ENCODE measurements around the gene TMEM255A.
A peak's percentile ranks its signal among the peaks of the same experiment; 100 is the strongest.

TMEM255A gene

GRCh38 chrX:120306630-120307029 lies 4.6 kb downstream of the TMEM255A start:
- no peak for DNase-seq (ENCODE audit: low read depth)

GRCh38 chrX:120305531-120306141 lies 5.6 kb downstream of the TMEM255A start:
- no peak for DNase-seq (ENCODE audit: low read depth)

GRCh38 chrX:120304256-120304655 lies 7.0 kb downstream of the TMEM255A start:
- no peak for DNase-seq (ENCODE audit: low read depth)

DNA sequence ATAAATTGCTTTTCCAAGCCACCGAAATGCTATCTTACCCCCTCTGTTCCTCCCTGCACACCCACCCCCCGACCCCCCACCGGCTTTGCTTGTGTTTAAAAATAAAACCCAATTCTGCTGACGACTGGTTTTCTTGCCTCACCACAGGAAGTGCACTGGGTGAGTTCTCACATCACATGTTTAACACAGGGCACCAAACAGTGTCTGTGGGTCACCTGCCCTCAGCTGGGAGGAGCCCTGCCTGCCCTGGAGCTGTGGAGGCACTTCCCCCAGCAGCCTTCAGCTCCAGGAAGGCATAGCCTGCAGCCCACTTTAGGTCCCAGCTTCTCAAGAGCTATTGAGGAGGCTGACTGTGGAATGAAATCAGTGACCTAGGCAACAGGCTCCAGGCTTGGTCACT lies 8.8 kb downstream of the TMEM255A start:
- DNase-seq (ENCODE audit: low read depth) = peak; percentile 27

DNA sequence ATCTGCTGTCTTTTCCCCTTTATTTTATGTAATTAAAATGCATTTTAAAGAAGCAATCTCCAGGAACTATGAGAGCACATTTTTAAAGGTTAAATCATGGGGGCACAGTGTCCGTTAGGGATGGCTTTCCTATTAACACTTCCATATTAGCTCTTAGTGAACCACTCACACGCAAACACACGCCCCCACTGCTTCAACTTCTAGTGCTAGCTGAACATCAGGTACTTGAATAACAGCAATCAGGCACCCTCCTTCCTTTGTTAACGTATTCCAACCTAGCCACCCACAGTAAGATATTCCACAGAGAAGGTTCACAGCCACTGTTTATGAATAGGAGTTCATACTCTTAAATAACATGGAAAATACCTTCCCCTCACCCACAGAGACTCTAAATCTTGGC lies 9.3 kb downstream of the TMEM255A start:
- DNase-seq (ENCODE audit: low read depth) = no peak

DNA sequence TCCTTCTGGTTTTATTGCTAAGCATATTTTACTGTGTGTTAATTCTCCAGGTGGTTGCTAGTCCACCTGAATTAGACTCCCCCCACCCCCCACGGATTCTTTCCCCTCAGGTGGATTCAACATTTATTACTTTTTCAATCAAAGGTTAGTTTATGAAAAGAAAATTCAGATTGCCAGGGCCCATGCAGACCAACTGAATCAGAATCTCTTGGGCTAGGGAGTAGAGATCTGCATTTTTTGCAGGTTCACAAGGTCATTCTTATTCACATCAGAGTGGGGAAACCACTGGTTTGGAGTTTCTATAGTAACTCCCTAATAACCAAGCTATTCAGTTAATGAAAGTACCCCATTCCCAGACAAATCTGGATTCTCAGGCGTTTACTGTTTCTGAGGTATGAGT lies 9.8 kb downstream of the TMEM255A start:
- DNase-seq (ENCODE audit: low read depth) = no peak

GRCh38 chrX:120299928-120300327 lies 11.3 kb downstream of the TMEM255A start:
- no peak for DNase-seq (ENCODE audit: low read depth)

DNA sequence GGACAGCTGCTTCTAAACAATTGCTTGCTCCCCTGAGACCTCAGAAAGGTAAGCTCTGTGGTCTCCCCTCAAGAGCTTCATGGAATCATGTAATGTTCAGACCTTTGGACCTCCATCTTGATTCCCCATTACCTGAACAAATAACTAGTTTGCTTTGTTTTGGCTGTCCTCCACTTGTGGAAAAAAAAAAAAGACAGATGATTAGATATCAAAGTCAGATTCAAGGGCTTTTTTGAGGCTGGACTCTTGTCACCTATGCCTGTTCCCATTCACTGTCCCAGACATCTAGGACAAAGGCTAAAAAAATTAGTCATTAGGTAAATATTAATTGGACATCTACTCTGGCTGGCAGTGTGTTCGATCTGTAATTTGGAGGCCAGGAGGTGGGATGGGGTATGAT lies 13.3 kb downstream of the TMEM255A start:
- DNase-seq (ENCODE audit: low read depth) = no peak

DNA sequence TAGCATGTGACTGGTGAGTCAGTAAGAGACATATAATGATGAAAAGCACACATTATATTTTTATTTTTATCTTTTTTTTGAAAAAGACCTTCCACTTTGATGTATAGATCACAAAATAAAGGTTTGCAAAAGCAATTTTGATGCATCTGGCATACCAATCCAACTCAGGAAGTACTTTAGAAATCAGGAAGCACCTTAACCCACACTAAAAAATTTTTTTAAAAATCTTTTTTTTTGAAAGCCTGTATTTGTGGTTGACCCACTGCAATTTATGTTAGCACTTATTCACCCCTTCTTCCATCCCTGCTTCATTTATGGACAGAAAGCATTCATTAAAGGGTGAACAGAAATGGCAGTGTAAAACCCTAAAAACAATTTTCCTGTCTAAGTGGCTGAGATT lies 16.6 kb downstream of the TMEM255A start:
- DNase-seq (ENCODE audit: low read depth) = no peak

DNA sequence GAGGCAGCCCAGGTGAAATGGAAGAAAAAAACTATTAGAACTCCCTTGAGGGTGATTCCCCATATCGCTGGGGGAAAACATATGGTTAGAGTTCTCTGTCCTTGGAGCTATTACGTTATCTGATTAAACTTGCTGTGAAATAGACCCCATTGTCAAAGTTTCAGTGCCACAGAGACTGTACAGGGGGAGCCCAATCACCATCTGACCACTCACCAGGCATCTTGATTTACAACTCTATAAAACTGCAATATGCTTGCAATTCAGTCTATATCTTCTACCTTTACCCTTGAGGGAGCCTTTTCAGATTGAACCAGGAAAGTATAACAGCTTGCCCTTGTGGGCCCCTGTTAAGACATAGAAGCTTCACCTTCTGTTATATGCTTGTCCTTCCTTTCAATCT lies 18.2 kb downstream of the TMEM255A start:
- no peak for DNase-seq (ENCODE audit: low read depth)

- no peak for DNase-seq (ENCODE audit: low read depth)
Observed at GRCh38 chrX:120291211-120291610, 20.1 kb downstream of the TMEM255A start.

DNA sequence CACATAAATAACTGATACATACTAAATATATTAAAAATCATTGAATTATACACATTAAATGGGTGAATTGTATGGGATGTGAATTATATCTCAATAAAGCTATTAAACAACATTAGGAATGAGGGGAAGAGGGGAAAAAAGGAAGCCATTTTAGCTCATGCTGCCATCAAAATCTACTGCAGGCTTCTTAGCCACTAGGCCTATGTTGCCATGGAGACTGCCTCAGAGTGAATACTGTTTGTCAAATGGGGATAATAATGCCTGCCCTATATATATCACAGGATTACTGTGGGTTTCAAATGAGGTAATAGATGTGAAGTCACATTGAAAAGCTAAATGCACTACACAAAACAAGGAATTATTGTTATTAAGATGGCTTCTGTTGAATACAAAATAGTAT lies 21.2 kb downstream of the TMEM255A start:
- DNase-seq (ENCODE audit: low read depth) = no peak

- no peak for DNase-seq (ENCODE audit: low read depth)
Observed at GRCh38 chrX:120287513-120288112, 23.6 kb downstream of the TMEM255A start.

DNA sequence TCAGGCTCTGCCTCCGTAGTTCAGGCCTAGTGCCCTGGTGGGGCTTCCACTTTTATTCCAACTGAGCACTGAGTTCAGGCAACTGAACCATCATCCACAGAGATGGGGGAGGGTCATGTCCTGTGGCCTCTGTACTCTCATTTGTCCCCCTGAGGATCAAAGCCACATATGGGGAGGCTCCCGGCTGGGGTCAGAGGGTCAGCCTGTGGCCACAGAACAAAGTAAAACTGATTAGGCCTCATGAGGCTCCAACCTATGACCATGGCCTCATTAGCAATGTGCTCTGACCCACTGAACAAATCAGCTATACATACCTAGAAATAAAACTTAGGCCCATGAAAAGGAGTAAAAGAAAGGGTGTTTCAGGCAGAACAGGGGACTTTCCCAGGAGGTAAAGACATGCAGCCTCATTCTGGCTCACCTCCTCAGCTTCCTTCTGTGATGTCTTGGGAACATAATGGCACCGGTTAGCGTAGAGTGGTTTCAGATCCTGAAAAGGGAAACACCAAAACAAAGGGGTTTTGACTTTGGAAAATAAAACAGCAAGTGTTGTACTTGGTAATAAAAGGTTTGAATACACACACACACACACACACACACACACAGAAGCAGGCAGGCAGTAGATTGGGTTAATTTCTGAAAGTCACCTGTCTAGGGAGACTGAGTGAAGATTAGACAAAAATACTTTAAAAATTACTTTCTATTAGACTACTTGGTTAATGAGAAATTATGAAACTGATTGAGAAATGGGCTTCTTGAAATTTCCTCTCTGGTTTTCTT lies 24.3 kb downstream of the TMEM255A start:
- no peak for DNase-seq (ENCODE audit: low read depth)

GRCh38 chrX:120282697-120283096 lies 28.6 kb downstream of the TMEM255A start:
- DNase-seq (ENCODE audit: low read depth) = no peak

GRCh38 chrX:120281761-120282160 lies 29.5 kb downstream of the TMEM255A start:
- no peak for DNase-seq (ENCODE audit: low read depth)

DNA sequence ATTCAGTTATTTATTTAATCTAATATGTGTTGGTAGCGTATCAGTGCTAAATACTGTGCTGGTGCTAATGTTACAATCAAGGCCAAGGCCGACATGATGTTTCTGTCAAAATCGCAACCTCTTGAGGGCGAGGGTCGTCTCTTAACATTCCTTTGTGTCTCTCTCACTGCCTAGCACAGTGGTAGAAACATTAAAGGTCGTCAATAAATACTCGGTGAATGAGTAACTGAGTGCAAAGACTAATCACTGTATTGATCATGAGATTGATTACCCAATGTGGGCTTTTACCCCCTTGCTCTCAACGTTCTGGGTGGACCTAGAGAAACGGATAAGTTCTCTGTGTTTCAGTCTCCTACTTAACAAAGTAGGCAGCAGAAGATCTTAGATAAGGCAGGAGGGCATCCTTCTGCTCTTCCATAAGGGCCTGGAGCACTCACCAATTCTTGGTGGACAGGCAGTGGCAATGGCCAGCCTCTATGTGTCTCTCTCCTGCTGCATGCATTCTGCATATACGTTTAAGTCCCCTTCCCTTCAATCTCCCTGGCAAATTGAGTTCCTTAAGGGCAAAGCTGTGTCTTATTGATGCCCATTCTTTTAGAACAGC lies 30.1 kb downstream of the TMEM255A start:
- no peak for DNase-seq (ENCODE audit: low read depth)

- DNase-seq (ENCODE audit: low read depth) = no peak
Observed at GRCh38 chrX:120274958-120275357, 36.3 kb downstream of the TMEM255A start.

DNA sequence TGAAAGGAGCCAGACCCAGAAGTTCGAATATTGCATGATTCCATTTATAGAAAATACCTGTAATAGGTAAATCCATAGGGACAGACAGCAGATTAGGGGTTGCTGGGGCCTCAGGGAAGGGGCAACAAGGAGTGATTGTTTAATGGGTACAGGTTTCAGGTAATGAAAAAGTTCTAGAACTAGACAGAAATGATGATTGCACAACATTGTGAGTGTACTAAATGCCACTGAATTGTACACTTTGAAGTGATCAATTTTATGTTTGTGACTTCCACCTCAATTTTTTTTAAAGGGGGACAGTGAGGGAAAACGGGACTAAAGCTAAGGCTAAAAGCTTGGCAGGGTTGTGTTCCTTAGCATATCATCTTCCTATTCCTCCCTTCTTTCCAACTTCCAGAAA lies 37.1 kb downstream of the TMEM255A start:
- no peak for DNase-seq (ENCODE audit: low read depth)

DNA sequence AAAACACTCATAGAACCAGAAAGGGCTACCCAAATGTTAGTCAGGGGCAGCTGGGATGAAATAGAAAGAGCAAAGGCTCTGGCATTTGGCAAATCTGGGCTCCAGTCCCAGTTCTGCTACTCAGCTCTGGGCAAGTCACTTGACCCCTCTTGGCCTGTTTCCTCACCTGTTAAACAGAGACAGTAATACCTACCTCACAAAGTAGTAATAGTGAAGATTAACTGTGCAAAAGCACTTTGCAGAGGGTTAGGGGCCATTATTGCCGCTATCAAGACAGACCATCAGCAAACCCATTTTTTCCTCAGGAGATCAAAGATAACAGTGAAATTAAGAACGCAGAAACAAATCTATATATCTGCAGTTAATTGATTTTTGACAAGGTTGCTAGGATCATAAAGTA lies 40.0 kb downstream of the TMEM255A start:
- DNase-seq (ENCODE audit: low read depth) = no peak

- DNase-seq (ENCODE audit: low read depth) = no peak
Observed at GRCh38 chrX:120270567-120270966, 40.7 kb downstream of the TMEM255A start.

- DNase-seq (ENCODE audit: low read depth) = no peak
Observed at GRCh38 chrX:120269373-120270035, 41.8 kb downstream of the TMEM255A start.

GRCh38 chrX:120264341-120264740 lies 46.9 kb downstream of the TMEM255A start:
- DNase-seq (ENCODE audit: low read depth) = no peak

Measured in activated T-helper 1 cell treated with Interleukin-2 at 50 U/mL for 16 hours (primary cell).